NK-92 (cell line): ENCODE data around the gene KRTAP3-2.

Experiments used
- DNase-seq: peaks from one replicate; lab custom pipeline; 2025; ENCODE audit not compliant: unreplicated experiment; lab: John Stamatoyannopoulos, UW

The KRTAP3-2 gene

GRCh38 chr17:40974366-40974765 is 25.3 kb downstream of the KRTAP3-2 start:
- no peak for DNase-seq

GRCh38 chr17:40967582-40967981 is 32.1 kb downstream of the KRTAP3-2 start:
- no peak for DNase-seq

GRCh38 chr17:40966848-40967247 is 32.9 kb downstream of the KRTAP3-2 start, which contains the start of gene KRT39:
TSS of gene KRT39 (minus strand) at chr17:40966948. CDS start at chr17:40966856, 92 bp downstream.
- DNase-seq, result no peak

GRCh38 chr17:40963838-40964237 is 35.9 kb downstream of the KRTAP3-2 start:
- no peak for DNase-seq

- no peak for DNase-seq
Observed at GRCh38 chr17:40962059-40962561, 37.6 kb downstream of the KRTAP3-2 start.

- DNase-seq, result no peak
Observed at GRCh38 chr17:40961591-40961990, 38.1 kb downstream of the KRTAP3-2 start.

- no peak for DNase-seq
Observed at GRCh38 chr17:40960144-40960543, 39.6 kb downstream of the KRTAP3-2 start.

GRCh38 chr17:40958086-40958953 is 41.4 kb downstream of the KRTAP3-2 start:
- DNase-seq, result no peak

- no peak for DNase-seq
Observed at GRCh38 chr17:40956401-40957254, 43.1 kb downstream of the KRTAP3-2 start.

- DNase-seq, result no peak
Observed at GRCh38 chr17:40953881-40954280, 45.8 kb downstream of the KRTAP3-2 start.

GRCh38 chr17:40952661-40953060 is 47.0 kb downstream of the KRTAP3-2 start:
- DNase-seq, result no peak

- no peak for DNase-seq
Observed at GRCh38 chr17:40952154-40952553, 47.6 kb downstream of the KRTAP3-2 start.

- no peak for DNase-seq
Observed at GRCh38 chr17:40951011-40951622, 48.6 kb downstream of the KRTAP3-2 start.

GRCh38 chr17:40950176-40950575 is 49.5 kb downstream of the KRTAP3-2 start:
- no peak for DNase-seq

GRCh38 chr17:40949418-40949817 is 50.3 kb downstream of the KRTAP3-2 start:
- no peak for DNase-seq
